Measurements from ENCODE around the gene COL1A1. TPM values are rescaled to one million over a fixed set of nuclear protein-coding genes. Genes with fewer than 3 reads are reported as not detected.

COL1A1 gene
- total RNA-seq, 1 experiment from 2014 or later, result 23.4 TPM

DNA sequence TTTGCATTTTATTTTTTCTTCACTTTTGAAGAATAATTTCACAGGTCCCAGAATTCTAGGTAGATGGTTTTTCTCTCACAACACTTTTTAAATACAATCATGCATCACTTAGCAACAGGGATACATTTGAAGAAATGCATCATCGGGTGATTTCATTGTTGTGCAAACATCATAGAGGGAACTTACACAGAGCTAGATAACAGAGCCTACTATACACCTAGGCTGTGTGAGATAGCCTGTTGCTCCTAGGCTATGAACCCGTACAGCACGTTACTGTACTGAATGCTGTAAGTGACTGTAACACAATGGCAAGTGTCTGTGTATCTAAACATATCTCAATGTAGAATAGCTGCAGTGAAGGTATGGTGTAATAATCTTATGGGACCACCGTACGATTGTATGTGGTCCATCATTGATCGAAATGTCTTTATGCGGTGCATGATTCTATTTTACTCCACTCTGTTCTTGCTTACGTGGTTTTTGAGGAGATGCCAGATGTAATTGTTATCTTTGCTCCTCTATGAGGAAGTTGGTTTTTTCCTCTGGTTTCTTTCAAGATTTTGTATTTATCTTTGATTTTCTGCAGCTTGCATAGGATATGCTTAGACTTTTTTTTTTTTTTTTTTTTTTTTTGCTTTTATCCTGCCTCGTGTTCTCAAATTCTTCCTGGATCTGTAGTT, 37.3 kb upstream of the COL1A1 start:
- H3K4me1 ChIP-seq, result peaks cover 7% of the 10 kb centered on the region; the same call in 1 of the 2 replicates
- BruUV-seq (replicated peaks), result no TSS peak
- no peaks in the 10 kb centered on the region for H3K36me3 ChIP-seq (ENCODE audit: control insufficient read depth, insufficient read depth, low read length)
- no peak overlapping the region for H3K27ac Mint-ChIP-seq (ENCODE audit: unreplicated experiment)
- peaks cover 12% of the 10 kb centered on the region for H3K4me1 Mint-ChIP-seq (ENCODE audit: low read depth, unreplicated experiment)
- no peaks in the 10 kb centered on the region for H3K36me3 Mint-ChIP-seq (ENCODE audit: insufficient read depth, unreplicated experiment)
- H3K4me3 Mint-ChIP-seq (ENCODE audit: unreplicated experiment), result no peak overlapping the region
- DNase-seq, result peak in 1 of 2 experiments; percentile 60
- ChIA-PET POLR2A (no interaction called here), CTCF (interaction anchor here (1.2 to 2.9 kb wide), 3 partner anchors 19 to 39 kb away, joined by 4 to 11 read pairs (median 5); partner anchors contain the start of gene TMEM92)
- TF ChIP-seq, protein P1, sequence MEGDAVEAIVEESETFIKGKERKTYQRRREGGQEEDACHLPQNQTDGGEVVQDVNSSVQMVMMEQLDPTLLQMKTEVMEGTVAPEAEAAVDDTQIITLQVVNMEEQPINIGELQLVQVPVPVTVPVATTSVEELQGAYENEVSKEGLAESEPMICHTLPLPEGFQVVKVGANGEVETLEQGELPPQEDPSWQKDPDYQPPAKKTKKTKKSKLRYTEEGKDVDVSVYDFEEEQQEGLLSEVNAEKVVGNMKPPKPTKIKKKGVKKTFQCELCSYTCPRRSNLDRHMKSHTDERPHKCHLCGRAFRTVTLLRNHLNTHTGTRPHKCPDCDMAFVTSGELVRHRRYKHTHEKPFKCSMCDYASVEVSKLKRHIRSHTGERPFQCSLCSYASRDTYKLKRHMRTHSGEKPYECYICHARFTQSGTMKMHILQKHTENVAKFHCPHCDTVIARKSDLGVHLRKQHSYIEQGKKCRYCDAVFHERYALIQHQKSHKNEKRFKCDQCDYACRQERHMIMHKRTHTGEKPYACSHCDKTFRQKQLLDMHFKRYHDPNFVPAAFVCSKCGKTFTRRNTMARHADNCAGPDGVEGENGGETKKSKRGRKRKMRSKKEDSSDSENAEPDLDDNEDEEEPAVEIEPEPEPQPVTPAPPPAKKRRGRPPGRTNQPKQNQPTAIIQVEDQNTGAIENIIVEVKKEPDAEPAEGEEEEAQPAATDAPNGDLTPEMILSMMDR (IDR thresholded peaks at IDR 0.05; ENCODE audit: insufficient read depth in 1 of 2, low read depth in 1 of 2, low read length in 1 of 2, severe bottlenecking in 1 of 2, unreplicated experiment in 1 of 2), result no peak
- H3K4me3 ChIP-seq (ENCODE audit: low read depth, low read length), result no peak overlapping the region
- no peaks in the 10 kb centered on the region for H3K27me3 Mint-ChIP-seq (ENCODE audit: insufficient read depth, unreplicated experiment)
- no peaks in the 10 kb centered on the region for H3K27me3 ChIP-seq (replicated peaks; ENCODE audit: control insufficient read depth, insufficient read depth, low read length)
- intact Hi-C loops (cut with micrococcal nuclease; ENCODE audit: unreplicated experiment), result no loop called here
- H3K9me3 ChIP-seq, result peaks cover 22% of the 10 kb centered on the region
- H3K9me3 Mint-ChIP-seq (ENCODE audit: unreplicated experiment), result no peaks in the 10 kb centered on the region

- no peak overlapping the region for H3K27ac Mint-ChIP-seq (ENCODE audit: unreplicated experiment)
- Histone ChIP-seq H3K27me3 (replicated peaks; ENCODE audit: control insufficient read depth, insufficient read depth, low read length) (no peaks in the 10 kb centered on the region), H3K4me1 (peaks cover 7% of the 10 kb centered on the region; the same call in 1 of the 2 replicates), H3K36me3 (ENCODE audit: control insufficient read depth, insufficient read depth, low read length) (no peaks in the 10 kb centered on the region), H3K9me3 (peaks cover 27% of the 10 kb centered on the region), H3K4me3 (ENCODE audit: low read depth, low read length) (no peak overlapping the region)
- no peak for DNase-seq
- ChIA-PET CTCF (interaction anchor here (0.5 to 2.9 kb wide), 6 partner anchors 18 to 738 kb away, joined by 3 to 11 read pairs (median 4); partner anchors contain the start of genes COL1A1 and TMEM92), POLR2A (no interaction called here)
- TF ChIP-seq, protein P1 (IDR thresholded peaks at IDR 0.05; ENCODE audit: insufficient read depth in 1 of 2, low read depth in 1 of 2, low read length in 1 of 2, severe bottlenecking in 1 of 2, unreplicated experiment in 1 of 2), result no peak
- no peaks in the 10 kb centered on the region for H3K27me3 Mint-ChIP-seq (ENCODE audit: insufficient read depth, unreplicated experiment)
- H3K36me3 Mint-ChIP-seq (ENCODE audit: insufficient read depth, unreplicated experiment), result no peaks in the 10 kb centered on the region
- no TSS peak for BruUV-seq (replicated peaks)
- intact Hi-C loops (cut with micrococcal nuclease; ENCODE audit: unreplicated experiment), result no loop called here
- H3K4me3 Mint-ChIP-seq (ENCODE audit: unreplicated experiment), result no peak overlapping the region
- no peaks in the 10 kb centered on the region for H3K9me3 Mint-ChIP-seq (ENCODE audit: unreplicated experiment)
- H3K4me1 Mint-ChIP-seq (ENCODE audit: low read depth, unreplicated experiment), result peaks cover 12% of the 10 kb centered on the region
These were observed 36.5 kb upstream of the COL1A1 start for GRCh38 chr17:50237901-50238300.

- DNase-seq, result no peak
- H3K4me1 Mint-ChIP-seq (ENCODE audit: low read depth, unreplicated experiment), result peaks cover 19% of the 10 kb centered on the region
- Histone ChIP-seq H3K36me3 (ENCODE audit: control insufficient read depth, insufficient read depth, low read length) (no peaks in the 10 kb centered on the region), H3K4me1 (peaks cover 17% of the 10 kb centered on the region), H3K4me3 (ENCODE audit: low read depth, low read length) (no peak overlapping the region), H3K9me3 (peaks cover 22% of the 10 kb centered on the region), H3K27me3 (replicated peaks; ENCODE audit: control insufficient read depth, insufficient read depth, low read length) (no peaks in the 10 kb centered on the region)
- no peaks in the 10 kb centered on the region for H3K27me3 Mint-ChIP-seq (ENCODE audit: insufficient read depth, unreplicated experiment)
- ChIA-PET CTCF (no interaction called here), POLR2A (no interaction called here)
- TF ChIP-seq, protein P1 (IDR thresholded peaks at IDR 0.05; ENCODE audit: insufficient read depth in 1 of 2, low read depth in 1 of 2, low read length in 1 of 2, severe bottlenecking in 1 of 2, unreplicated experiment in 1 of 2), result no peak
- H3K36me3 Mint-ChIP-seq (ENCODE audit: insufficient read depth, unreplicated experiment), result no peaks in the 10 kb centered on the region
- BruUV-seq (replicated peaks), result no TSS peak
- intact Hi-C loops (cut with micrococcal nuclease; ENCODE audit: unreplicated experiment), result no loop called here
- no peak overlapping the region for H3K4me3 Mint-ChIP-seq (ENCODE audit: unreplicated experiment)
- H3K9me3 Mint-ChIP-seq (ENCODE audit: unreplicated experiment), result peaks cover 10% of the 10 kb centered on the region
- H3K27ac Mint-ChIP-seq (ENCODE audit: unreplicated experiment), result no peak overlapping the region
These were observed 33.1 kb upstream of the COL1A1 start for GRCh38 chr17:50234581-50234980.

Measured in Caco-2 (cell line).